ENCODE results near the gene SAMD15.

SAMD15 gene

DNA sequence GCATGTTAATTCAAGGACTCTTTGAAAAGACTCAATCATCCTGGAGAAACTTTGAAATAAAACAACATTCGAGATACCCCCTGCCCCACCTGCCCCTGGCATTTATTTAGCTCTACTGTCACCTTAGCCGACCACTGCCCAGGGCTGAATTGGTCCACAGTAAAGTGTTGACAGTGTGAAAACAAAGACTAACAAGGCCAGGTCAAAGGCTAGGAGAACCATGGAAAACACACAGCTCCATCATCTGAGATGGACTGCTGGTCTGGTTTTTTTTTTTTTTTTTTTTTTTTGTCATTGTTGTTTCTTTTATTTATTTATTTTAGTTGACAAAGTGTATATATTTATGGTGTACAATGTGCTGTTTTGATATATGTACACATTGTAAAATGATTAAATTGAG is 30.7 kb upstream of the SAMD15 start:
- Histone ChIP-seq H3K4me1 (ENCODE audit: control insufficient read depth in 1 of 2, insufficient read depth in 2 of 2, low read length in 2 of 2) (no peaks in the 10 kb centered on the region), H3K9me3 (ENCODE audit: control insufficient read depth in 1 of 2, low read length in 2 of 2) (no peaks in the 10 kb centered on the region), H3K27ac (ENCODE audit: low read length) (no peak overlapping the region), H3K4me3 (ENCODE audit: low read depth in 1 of 2, low read length in 2 of 2) (no peak overlapping the region), H3K27me3 (ENCODE audit: low read depth, low read length) (no peaks in the 10 kb centered on the region), H3K36me3 (ENCODE audit: control insufficient read depth in 1 of 2, insufficient read depth in 2 of 2, low read length in 2 of 2) (peaks cover 16 to 18% of the 10 kb centered on the region in 2 donors)

GRCh38 chr14:77347751-77348150 is 29.4 kb upstream of the SAMD15 start:
- H3K9me3 ChIP-seq (ENCODE audit: control insufficient read depth in 1 of 2, low read length in 2 of 2), result no peaks in the 10 kb centered on the region
- H3K36me3 ChIP-seq (ENCODE audit: control insufficient read depth in 1 of 2, insufficient read depth in 2 of 2, low read length in 2 of 2), result peaks cover 3 to 7% of the 10 kb centered on the region in 2 donors
- no peaks in the 10 kb centered on the region for H3K27me3 ChIP-seq (ENCODE audit: low read depth, low read length)
- no peak overlapping the region for H3K4me3 ChIP-seq (ENCODE audit: low read depth in 1 of 2, low read length in 2 of 2)
- H3K27ac ChIP-seq (ENCODE audit: low read length), result no peak overlapping the region
- no peaks in the 10 kb centered on the region for H3K4me1 ChIP-seq (ENCODE audit: control insufficient read depth in 1 of 2, insufficient read depth in 2 of 2, low read length in 2 of 2)

DNA sequence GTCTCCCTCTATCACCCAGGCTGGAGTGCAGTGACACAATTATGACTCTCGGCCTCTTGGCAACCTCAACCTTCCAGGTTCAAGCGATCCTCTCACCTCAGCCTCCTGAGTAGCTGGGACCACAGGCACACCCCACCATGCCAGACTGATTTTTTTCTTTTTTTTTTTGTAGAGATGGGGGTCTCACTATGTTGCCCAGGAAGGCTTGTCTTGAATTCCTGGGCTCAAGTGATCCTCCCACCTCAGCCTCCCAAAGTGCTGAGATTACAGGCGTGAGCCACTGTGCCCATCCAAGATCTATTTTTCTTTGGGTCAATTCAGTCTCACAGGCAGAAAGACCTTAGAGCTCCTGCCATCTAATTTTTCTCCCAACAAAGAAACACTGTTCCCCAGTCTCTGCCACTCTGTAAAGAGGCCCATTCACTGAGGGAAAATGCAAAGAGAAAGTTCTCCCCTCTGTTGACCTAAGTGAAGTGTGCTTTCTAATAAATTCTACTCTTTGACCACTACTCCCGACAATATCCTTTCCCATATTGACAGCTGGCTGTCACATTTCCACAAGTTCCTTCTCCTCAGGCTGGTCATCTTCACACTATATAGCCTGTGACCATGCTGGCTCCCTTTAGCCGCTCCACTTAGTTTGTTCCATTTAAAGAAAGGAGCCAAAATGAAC is 23.6 kb upstream of the SAMD15 start:
- Histone ChIP-seq H3K4me3 (ENCODE audit: low read depth in 1 of 2, low read length in 2 of 2) (no peak overlapping the region), H3K27ac (ENCODE audit: low read length) (no peak overlapping the region), H3K4me1 (ENCODE audit: control insufficient read depth in 1 of 2, insufficient read depth in 2 of 2, low read length in 2 of 2) (no peaks in the 10 kb centered on the region), H3K27me3 (ENCODE audit: low read depth, low read length) (no peaks in the 10 kb centered on the region), H3K9me3 (ENCODE audit: control insufficient read depth in 1 of 2, low read length in 2 of 2) (no peaks in the 10 kb centered on the region), H3K36me3 (ENCODE audit: control insufficient read depth in 1 of 2, insufficient read depth in 2 of 2, low read length in 2 of 2) (no peaks in the 10 kb centered on the region)

DNA sequence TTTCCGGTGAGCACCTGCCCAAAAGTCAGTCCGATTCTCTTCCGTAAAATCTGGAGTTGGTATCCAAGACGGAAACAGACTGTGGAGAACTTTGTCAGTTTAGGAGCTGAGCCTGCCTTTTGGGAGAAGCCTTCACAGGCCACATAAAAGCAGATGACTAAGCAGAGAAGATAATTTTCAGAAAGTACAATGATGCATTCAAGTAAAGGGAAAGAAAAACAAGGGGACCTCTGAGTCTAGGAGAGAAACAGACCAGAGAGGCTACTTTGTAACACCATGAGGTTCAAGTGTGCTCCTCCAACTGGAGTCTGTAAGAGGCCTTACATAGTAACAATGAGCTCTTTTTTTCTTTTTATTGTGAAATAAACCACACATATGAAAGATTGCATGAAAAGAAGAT is 21.4 kb upstream of the SAMD15 start:
- Histone ChIP-seq H3K27ac (ENCODE audit: low read length) (no peak overlapping the region), H3K27me3 (ENCODE audit: low read depth, low read length) (no peaks in the 10 kb centered on the region), H3K36me3 (ENCODE audit: control insufficient read depth in 1 of 2, insufficient read depth in 2 of 2, low read length in 2 of 2) (no peaks in the 10 kb centered on the region), H3K4me3 (ENCODE audit: low read depth in 1 of 2, low read length in 2 of 2) (no peak overlapping the region), H3K9me3 (ENCODE audit: control insufficient read depth in 1 of 2, low read length in 2 of 2) (no peaks in the 10 kb centered on the region), H3K4me1 (ENCODE audit: control insufficient read depth in 1 of 2, insufficient read depth in 2 of 2, low read length in 2 of 2) (no peaks in the 10 kb centered on the region)

DNA sequence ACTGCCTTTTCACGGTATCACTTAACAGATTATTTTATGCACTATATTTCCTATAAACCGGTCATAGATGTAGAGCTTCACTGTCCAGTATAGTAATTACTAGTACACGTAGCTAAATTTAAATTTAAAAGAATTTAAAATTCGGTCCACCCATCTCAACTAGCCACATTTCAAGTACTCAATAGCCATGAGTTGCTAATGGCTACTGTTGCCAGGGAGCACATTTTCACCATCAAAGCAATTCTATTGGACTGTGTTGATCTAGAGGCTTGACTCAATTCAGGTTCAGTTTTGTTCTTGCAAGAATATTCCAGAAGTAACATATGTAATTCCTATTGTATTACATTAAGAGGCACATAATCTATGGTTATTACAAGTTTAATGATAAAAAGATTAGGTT is 20.3 kb upstream of the SAMD15 start:
- Histone ChIP-seq H3K9me3 (ENCODE audit: control insufficient read depth in 1 of 2, low read length in 2 of 2) (no peaks in the 10 kb centered on the region), H3K4me3 (ENCODE audit: low read depth in 1 of 2, low read length in 2 of 2) (no peak overlapping the region), H3K27ac (ENCODE audit: low read length) (no peak overlapping the region), H3K27me3 (ENCODE audit: low read depth, low read length) (no peaks in the 10 kb centered on the region), H3K4me1 (ENCODE audit: control insufficient read depth in 1 of 2, insufficient read depth in 2 of 2, low read length in 2 of 2) (no peaks in the 10 kb centered on the region), H3K36me3 (ENCODE audit: control insufficient read depth in 1 of 2, insufficient read depth in 2 of 2, low read length in 2 of 2) (no peaks in the 10 kb centered on the region)

DNA sequence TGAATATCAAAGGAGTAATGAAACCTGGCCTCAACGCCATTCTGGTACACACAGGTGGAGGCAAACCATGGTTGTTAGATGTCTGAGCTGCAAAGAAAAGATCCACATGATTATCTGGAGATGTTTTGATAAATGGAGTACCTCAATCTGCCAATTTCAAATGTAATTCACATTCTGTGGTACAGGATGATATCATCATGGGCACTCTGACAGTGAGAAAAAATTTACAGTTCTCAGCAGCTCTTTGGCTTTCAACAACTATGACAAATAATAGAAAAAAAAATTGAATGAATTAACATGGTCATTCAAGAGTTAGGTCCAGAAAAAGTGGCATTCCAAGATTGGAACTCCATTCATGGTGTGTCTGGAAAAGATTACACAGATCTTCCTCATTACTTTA is 17.6 kb upstream of the SAMD15 start:
- H3K4me1 ChIP-seq (ENCODE audit: control insufficient read depth in 1 of 2, insufficient read depth in 2 of 2, low read length in 2 of 2), result no peaks in the 10 kb centered on the region
- no peak overlapping the region for H3K4me3 ChIP-seq (ENCODE audit: low read depth in 1 of 2, low read length in 2 of 2)
- no peaks in the 10 kb centered on the region for H3K36me3 ChIP-seq (ENCODE audit: control insufficient read depth in 1 of 2, insufficient read depth in 2 of 2, low read length in 2 of 2)
- no peaks in the 10 kb centered on the region for H3K27me3 ChIP-seq (ENCODE audit: low read depth, low read length)
- H3K27ac ChIP-seq (ENCODE audit: low read length), result no peak overlapping the region
- H3K9me3 ChIP-seq (ENCODE audit: control insufficient read depth in 1 of 2, low read length in 2 of 2), result no peaks in the 10 kb centered on the region

DNA sequence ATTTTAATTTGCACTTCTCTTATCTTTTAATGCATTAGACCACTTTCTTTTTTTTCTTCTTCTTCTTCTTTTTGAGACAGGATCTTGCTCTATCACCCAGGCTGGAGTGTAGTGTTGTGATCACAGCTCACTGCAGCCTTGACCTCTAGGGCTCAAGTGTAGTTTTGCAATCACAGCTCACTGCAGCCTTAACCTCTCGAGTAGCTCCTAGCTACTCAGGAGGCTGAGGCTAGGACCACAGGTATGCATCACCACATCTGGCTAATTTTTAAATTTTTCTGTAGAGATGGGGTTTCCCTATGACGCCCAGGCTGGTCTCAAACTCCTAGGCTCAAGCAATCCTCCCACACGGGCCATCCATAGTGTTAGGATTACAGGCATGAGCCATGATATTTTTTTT is 13.0 kb upstream of the SAMD15 start:
- Histone ChIP-seq H3K4me3 (ENCODE audit: low read depth in 1 of 2, low read length in 2 of 2) (no peak overlapping the region), H3K27ac (ENCODE audit: low read length) (no peak overlapping the region), H3K9me3 (ENCODE audit: control insufficient read depth in 1 of 2, low read length in 2 of 2) (no peaks in the 10 kb centered on the region), H3K27me3 (ENCODE audit: low read depth, low read length) (no peaks in the 10 kb centered on the region), H3K4me1 (ENCODE audit: control insufficient read depth in 1 of 2, insufficient read depth in 2 of 2, low read length in 2 of 2) (no peaks in the 10 kb centered on the region), H3K36me3 (ENCODE audit: control insufficient read depth in 1 of 2, insufficient read depth in 2 of 2, low read length in 2 of 2) (no peaks in the 10 kb centered on the region)

DNA sequence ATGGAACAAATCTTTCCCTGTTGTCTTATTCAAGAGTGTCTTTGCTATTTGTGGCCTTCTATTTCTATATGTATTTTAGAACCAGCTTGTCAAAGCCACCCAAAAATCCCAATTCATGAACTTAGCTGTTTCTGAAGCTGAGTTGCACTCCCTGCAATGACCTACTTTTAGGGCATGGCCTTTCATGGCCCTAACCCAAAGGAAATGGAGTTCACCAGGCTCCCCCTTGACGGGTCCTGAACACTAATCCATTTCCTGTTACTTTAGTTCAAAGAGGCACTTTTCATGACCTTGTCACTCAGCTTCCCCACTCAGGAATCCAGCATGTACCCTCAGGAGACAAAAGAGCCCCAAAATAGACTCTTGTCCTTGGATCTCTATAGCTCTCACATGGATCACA is 7.9 kb upstream of the SAMD15 start:
- Histone ChIP-seq H3K9me3 (ENCODE audit: control insufficient read depth in 1 of 2, low read length in 2 of 2) (no peaks in the 10 kb centered on the region), H3K36me3 (ENCODE audit: control insufficient read depth in 1 of 2, insufficient read depth in 2 of 2, low read length in 2 of 2) (no peaks in the 10 kb centered on the region), H3K4me1 (ENCODE audit: control insufficient read depth in 1 of 2, insufficient read depth in 2 of 2, low read length in 2 of 2) (no peaks in the 10 kb centered on the region), H3K27me3 (ENCODE audit: low read depth, low read length) (no peaks in the 10 kb centered on the region), H3K27ac (ENCODE audit: low read length) (no peak overlapping the region), H3K4me3 (ENCODE audit: low read depth in 1 of 2, low read length in 2 of 2) (no peak overlapping the region)

DNA sequence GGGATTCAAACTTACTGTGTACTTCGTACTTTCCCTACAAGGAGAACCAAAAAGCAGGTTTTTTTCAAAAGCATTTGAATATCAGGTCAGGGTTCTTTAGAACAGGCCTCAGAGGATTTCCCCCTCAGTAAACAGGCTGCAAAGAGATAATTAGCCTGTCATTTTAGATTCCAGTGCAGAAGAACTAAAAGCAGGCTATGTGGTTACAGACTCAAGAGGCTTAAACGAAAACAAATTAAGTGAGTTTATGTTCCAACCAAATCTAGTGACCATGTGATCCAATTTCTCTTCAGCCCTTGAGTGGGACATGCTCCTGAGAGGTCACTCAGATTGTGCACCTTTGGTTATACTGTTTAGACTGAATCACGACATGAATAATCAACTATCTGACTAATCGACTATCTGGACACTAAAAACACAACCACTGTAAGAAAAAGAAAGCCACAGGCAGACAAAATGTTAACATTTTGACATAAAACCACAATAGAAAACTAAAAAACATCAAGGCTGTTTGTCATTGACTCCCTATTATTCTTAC is 4.8 kb upstream of the SAMD15 start:
- Histone ChIP-seq H3K4me1 (ENCODE audit: control insufficient read depth in 1 of 2, insufficient read depth in 2 of 2, low read length in 2 of 2) (peaks cover 7 to 10% of the 10 kb centered on the region in 2 donors), H3K36me3 (ENCODE audit: control insufficient read depth in 1 of 2, insufficient read depth in 2 of 2, low read length in 2 of 2) (peaks cover 0 to 3% of the 10 kb centered on the region in 2 donors), H3K9me3 (ENCODE audit: control insufficient read depth in 1 of 2, low read length in 2 of 2) (no peaks in the 10 kb centered on the region), H3K27ac (ENCODE audit: low read length) (no peak overlapping the region), H3K4me3 (ENCODE audit: low read depth in 1 of 2, low read length in 2 of 2) (no peak overlapping the region), H3K27me3 (ENCODE audit: low read depth, low read length) (no peaks in the 10 kb centered on the region)

- H3K27ac ChIP-seq (ENCODE audit: low read length), result no peak overlapping the region
- H3K9me3 ChIP-seq (ENCODE audit: control insufficient read depth in 1 of 2, low read length in 2 of 2), result no peaks in the 10 kb centered on the region
- peaks cover 0 to 3% of the 10 kb centered on the region in 2 donors for H3K36me3 ChIP-seq (ENCODE audit: control insufficient read depth in 1 of 2, insufficient read depth in 2 of 2, low read length in 2 of 2)
- peak overlapping the region in 1 of 2 donors; percentile 92 for H3K4me3 ChIP-seq (ENCODE audit: low read depth in 1 of 2, low read length in 2 of 2)
- no peaks in the 10 kb centered on the region for H3K27me3 ChIP-seq (ENCODE audit: low read depth, low read length)
- peaks cover 7 to 14% of the 10 kb centered on the region in 2 donors for H3K4me1 ChIP-seq (ENCODE audit: control insufficient read depth in 1 of 2, insufficient read depth in 2 of 2, low read length in 2 of 2)
Measured at GRCh38 chr14:77375164-77375950, 1.8 kb upstream of the SAMD15 start.

DNA sequence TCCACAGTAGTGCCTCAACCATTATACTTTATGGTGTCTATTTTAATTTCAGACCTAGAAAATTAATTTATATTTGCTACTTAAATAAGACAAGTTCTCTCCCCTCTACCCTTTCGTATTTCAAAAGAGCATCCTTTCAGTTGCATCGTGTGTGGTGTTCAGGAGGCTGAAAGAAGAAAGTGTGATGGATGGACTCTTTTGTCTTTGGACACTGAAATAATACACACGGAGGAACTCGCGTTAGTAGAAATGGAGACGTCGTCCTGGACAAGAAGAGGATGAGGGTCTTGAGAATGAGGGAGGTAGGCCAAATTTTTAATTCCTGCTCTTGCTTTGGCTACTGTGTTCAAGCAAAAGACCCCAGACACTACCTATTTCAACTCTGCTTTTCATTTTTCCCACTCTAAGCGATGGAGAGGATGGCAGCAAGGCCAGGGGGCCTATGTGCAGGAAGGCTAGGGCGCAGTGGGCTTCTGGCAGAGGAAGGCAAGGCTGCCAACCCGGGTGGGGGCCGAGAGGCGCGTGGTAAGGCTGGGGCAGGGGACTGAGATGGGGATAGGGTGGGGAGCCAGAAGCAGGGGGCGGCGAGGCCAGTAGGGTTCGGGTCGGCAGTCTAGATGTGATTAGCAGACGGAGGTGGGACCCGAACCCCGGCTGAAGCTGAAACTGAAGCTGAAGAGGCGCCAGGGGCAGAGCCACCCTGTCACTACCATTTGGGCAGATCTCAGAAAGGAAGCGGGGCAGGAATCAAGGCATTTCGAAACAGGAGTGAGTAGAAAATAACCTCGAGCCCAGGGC is 1.0 kb upstream of the SAMD15 start:
- H3K4me1 ChIP-seq (ENCODE audit: control insufficient read depth in 1 of 2, insufficient read depth in 2 of 2, low read length in 2 of 2), result peaks cover 7 to 14% of the 10 kb centered on the region in 2 donors
- H3K27me3 ChIP-seq (ENCODE audit: low read depth, low read length), result no peaks in the 10 kb centered on the region
- peak overlapping the region; percentile 45 for H3K27ac ChIP-seq (ENCODE audit: low read length)
- H3K9me3 ChIP-seq (ENCODE audit: control insufficient read depth in 1 of 2, low read length in 2 of 2), result no peaks in the 10 kb centered on the region
- peak overlapping the region; percentile 92 to 98 for H3K4me3 ChIP-seq (ENCODE audit: low read depth in 1 of 2, low read length in 2 of 2)
- H3K36me3 ChIP-seq (ENCODE audit: control insufficient read depth in 1 of 2, insufficient read depth in 2 of 2, low read length in 2 of 2), result peaks cover 0 to 3% of the 10 kb centered on the region in 2 donors

All from muscle layer of duodenum (tissue), 2 donors.